ENCODE measurements around the gene SLC49A3. TPM values are rescaled to one million over a fixed set of nuclear protein-coding genes. Genes with fewer than 3 reads are reported as not detected.

Gene SLC49A3
- total and polyA plus RNA-seq, 2 of the 4 experiments (the other 2 are of a cell fraction), result under 0.01 to 0.32 TPM

- no TSS peak for BruUV-seq (replicated peaks)
- H2BK120ac ChIP-seq (ENCODE audit: low read depth, low read length), result no peak overlapping the region
- no peak overlapping the region for H2AK5ac ChIP-seq (ENCODE audit: low read depth, low read length)
- in situ Hi-C loops (cut with MboI; ENCODE audit: low sequenced_read_pairs) (no loop called here), intact Hi-C loops (cut with micrococcal nuclease) (no loop called here), dilution Hi-C loops (cut with HindIII; ENCODE audit: low sequenced_read_pairs, unreplicated experiment) (no loop called here)
- H2BK5ac ChIP-seq (ENCODE audit: low read depth, low read length, poor library complexity, severe bottlenecking), result no peak overlapping the region
- H2BK15ac ChIP-seq (ENCODE audit: low read depth, low read length), result no peak overlapping the region
- H3K4me2 ChIP-seq (ENCODE audit: low read depth, low read length), result peak overlapping the region; percentile 42; the same call in 1 of the 2 replicates
- peaks cover 14% of the 10 kb centered on the region; the same call in 1 of the 2 replicates for H3K4me1 ChIP-seq (ENCODE audit: control insufficient read depth, insufficient read depth, low read length)
- H2BK20ac ChIP-seq (ENCODE audit: low read depth, low read length), result no peak overlapping the region
- H3K27ac ChIP-seq (ENCODE audit: insufficient read depth, low read length), result no peak overlapping the region
- H4K5ac ChIP-seq (ENCODE audit: low read depth, low read length), result no peak overlapping the region
- H3K9ac ChIP-seq (ENCODE audit: low read depth, low read length), result no peak overlapping the region
- no peak overlapping the region for H3K14ac ChIP-seq (replicated peaks; ENCODE audit: low read depth, low read length)
- H4K91ac ChIP-seq (ENCODE audit: insufficient read depth, low read depth, low read length), result no peak overlapping the region
- no peak for TF ChIP-seq MAZ (IDR thresholded peaks at IDR 0.05; ENCODE audit: borderline replicate concordance, low read depth, low read length)
- no peak for TF ChIP-seq CEBPB (IDR thresholded peaks at IDR 0.05; ENCODE audit: low read depth, low read length)
- TF ChIP-seq MXI1 (IDR thresholded peaks at IDR 0.05; ENCODE audit: borderline replicate concordance, low read depth, low read length), result no peak
- TF ChIP-seq FOS (IDR thresholded peaks at IDR 0.05; ENCODE audit: low read depth, low read length), result no peak
- TF ChIP-seq POLR2A (IDR thresholded peaks at IDR 0.05; ENCODE audit: low read depth, low read length), result no peak
- no peak for TF ChIP-seq SMC3 (IDR thresholded peaks at IDR 0.05; ENCODE audit: low read depth, low read length)
- no peak for TF ChIP-seq USF2 (IDR thresholded peaks at IDR 0.05; ENCODE audit: low read depth, low read length)
- no peak for TF ChIP-seq CHD1 (IDR thresholded peaks at IDR 0.05; ENCODE audit: low read depth, low read length)
- TF ChIP-seq NFE2L2 (IDR thresholded peaks at IDR 0.05; ENCODE audit: low read depth, low read length), result no peak
- TF ChIP-seq CTCF (conservative IDR thresholded peaks at IDR 0.05; ENCODE audit: low read depth, low read length), result no peak
- TF ChIP-seq BHLHE40 (IDR thresholded peaks at IDR 0.05; ENCODE audit: low read depth, low read length), result no peak
- TF ChIP-seq RAD21 (IDR thresholded peaks at IDR 0.05; ENCODE audit: low read length), result no peak
- TF ChIP-seq MAFK (IDR thresholded peaks at IDR 0.05; ENCODE audit: low read depth, low read length), result no peak
- TF ChIP-seq RCOR1 (IDR thresholded peaks at IDR 0.05; ENCODE audit: insufficient replicate concordance, low read length), result no peak
- no peak for TF ChIP-seq RFX5 (IDR thresholded peaks at IDR 0.05; ENCODE audit: low read depth, low read length)
- H3K4ac ChIP-seq (ENCODE audit: low read depth, low read length), result no peak overlapping the region
- no peak for ATAC-seq (ENCODE audit: low read depth)
- no peak overlapping the region for H3K18ac ChIP-seq (ENCODE audit: low read depth, low read length)
- H3K4me3 ChIP-seq (ENCODE audit: insufficient read depth, low read depth, low read length), result no peak overlapping the region
- CTCF ChIA-PET, result no interaction called here
- peak overlapping the region; percentile 71 for H2AK9ac ChIP-seq (replicated peaks; ENCODE audit: low read depth, low read length, poor library complexity)
- H4K20me1 ChIP-seq (ENCODE audit: insufficient read depth, low read length), result peaks cover 51% of the 10 kb centered on the region
- POLR2A ChIA-PET (ENCODE audit: unreplicated experiment), result no interaction called here
- no peak overlapping the region; the same call in 1 of the 2 replicates for H3K23ac ChIP-seq (ENCODE audit: low read depth, low read length)
- H4K8ac ChIP-seq (ENCODE audit: low read depth in 2 of 2, low read length in 2 of 2), result no peak overlapping the region
- no peak overlapping the region for H2AFZ ChIP-seq (replicated peaks; ENCODE audit: low read length, poor library complexity)
- peaks cover 7% of the 10 kb centered on the region for H3K36me3 ChIP-seq (ENCODE audit: control insufficient read depth, insufficient read depth, low read length)
- H3K27me3 ChIP-seq (ENCODE audit: control insufficient read depth, insufficient read depth, low read length), result no peaks in the 10 kb centered on the region
- WGBS, 2 experiments (ENCODE audit: extremely low coverage in 2 of 2, insufficient read length in 1 of 2), result 100% methylated on average over 2 of the region's 6 CpGs; no CpG with 5 or more reads in 1 of the 2 experiments
- peaks cover 15 to 39% of the 10 kb centered on the region in 2 experiments; a peak in 3 of 4 replicates for H3K79me1 ChIP-seq (ENCODE audit: low read depth in 1 of 2, low read length in 2 of 2)
- peaks cover 13% of the 10 kb centered on the region for H3K9me1 ChIP-seq (ENCODE audit: insufficient read depth, low read length)
- no peaks in the 10 kb centered on the region for H3K9me3 ChIP-seq (ENCODE audit: control insufficient read depth, insufficient read depth, low read length)
- H3K56ac ChIP-seq (ENCODE audit: extremely low read depth, insufficient read depth, low read length), result no peak overlapping the region
- DNase-seq, result no peak
Measured at GRCh38 chr4:708631-708933, 19.6 kb upstream of the SLC49A3 start.
